ENCODE results near the gene TAX1BP1. TPM values are rescaled to one million over a fixed set of nuclear protein-coding genes. Genes with fewer than 3 reads are reported as not detected.

Gene TAX1BP1
- total and polyA plus RNA-seq, 2 of the 13 experiments (the other 11 are each of a cell fraction or from before 2014, with no cell fraction given): 95.2 to 98.9 TPM

- no peak for TF ChIP-seq KIAA2018 (CRISPR knock-in tag; IDR thresholded peaks at IDR 0.05; ENCODE audit: borderline replicate concordance)
- TF ChIP-seq ZBTB40 (IDR thresholded peaks at IDR 0.05): no peak
- no peak for TF ChIP-seq ZBTB40 (CRISPR knock-in tag; IDR thresholded peaks at IDR 0.05)
- TF ChIP-seq PBX2 (CRISPR knock-in tag; IDR thresholded peaks at IDR 0.05): no peak
- TF ChIP-seq WIZ (CRISPR knock-in tag; IDR thresholded peaks at IDR 0.05): no peak
- TF ChIP-seq PRDM10 (CRISPR knock-in tag; IDR thresholded peaks at IDR 0.05; ENCODE audit: low read depth): no peak
- no peak for TF ChIP-seq KAT8 (CRISPR knock-in tag; IDR thresholded peaks at IDR 0.05)
Measured at GRCh38 chr7:27735165-27735564, 4.8 kb upstream of the TAX1BP1 start (continued).
